22Rv1 (cell line): ENCODE results near the gene CFAP70.
"Not testable (repeated sequence)": the region's sequence is repeated elsewhere in the genome, so short reads cannot be mapped to it uniquely, and the experiment has no call there.

Experiments used
- H3K27ac ChIP-seq: fragments of 450-650 bp; 2 replicates; pipeline ENCODE4 v1.5.1; 2017
- CTCF ChIP-seq: fragments of 450-650 bp; IDR thresholded peaks from 2 replicates; pipeline ENCODE4 v1.5.1; 2017; ENCODE audit warnings: mild to moderate bottlenecking
- ZFX ChIP-seq: fragments of 450-650 bp; IDR thresholded peaks from 2 replicates; pipeline ENCODE4 v1.6.1; 2017; ENCODE audit warnings: antibody characterized with exemption, borderline replicate concordance

The CFAP70 gene

GRCh38 chr10:73339436-73339835 is 19.2 kb downstream of the CFAP70 start:
- H3K27ac ChIP-seq, result no peak overlapping the region
- TF ChIP-seq CTCF (no peak), ZFX (no peak)

- TF ChIP-seq ZFX (no peak), CTCF (no peak)
- no peak overlapping the region for H3K27ac ChIP-seq
Observed at GRCh38 chr10:73338801-73339368, 19.8 kb downstream of the CFAP70 start.

- no peak for TF ChIP-seq CTCF
- no peak for TF ChIP-seq ZFX
- H3K27ac ChIP-seq, result no peak overlapping the region
Observed at GRCh38 chr10:73333202-73333601, 25.5 kb downstream of the CFAP70 start.

GRCh38 chr10:73332379-73332778 is 26.3 kb downstream of the CFAP70 start:
- no peak for TF ChIP-seq ZFX
- no peak for TF ChIP-seq CTCF

GRCh38 chr10:73328523-73328922 is 30.1 kb downstream of the CFAP70 start:
- H3K27ac ChIP-seq, result not testable (repeated sequence)

More at GRCh38 chr10:73332379-73332778, 26.3 kb downstream of the CFAP70 start:
- no peak overlapping the region for H3K27ac ChIP-seq

GRCh38 chr10:73325290-73325689 is 33.4 kb downstream of the CFAP70 start:
- not testable (repeated sequence) for H3K27ac ChIP-seq

- H3K27ac ChIP-seq, result not testable (repeated sequence)
Observed at GRCh38 chr10:73323582-73323981, 35.1 kb downstream of the CFAP70 start.

- no peak overlapping the region for H3K27ac ChIP-seq
- no peak for TF ChIP-seq CTCF
Observed at GRCh38 chr10:73310475-73310874, 48.2 kb downstream of the CFAP70 start.

- TF ChIP-seq CTCF, result no peak
- TF ChIP-seq ZFX, result no peak
- no peak overlapping the region for H3K27ac ChIP-seq
Observed at GRCh38 chr10:73307203-73307800, 51.4 kb downstream of the CFAP70 start.
